NCI-H146 (cell line): ENCODE results near the gene SLC49A3.
A peak's percentile ranks its signal among the peaks of the same experiment; 100 is the strongest.
"Not testable (repeated sequence)": the region's sequence is repeated elsewhere in the genome, so short reads cannot be mapped to it uniquely, and the experiment has no call there.

Experiments
- DNase-seq: peaks from one replicate; lab custom pipeline; 2025; lab: John Stamatoyannopoulos, UW

SLC49A3 gene

DNA sequence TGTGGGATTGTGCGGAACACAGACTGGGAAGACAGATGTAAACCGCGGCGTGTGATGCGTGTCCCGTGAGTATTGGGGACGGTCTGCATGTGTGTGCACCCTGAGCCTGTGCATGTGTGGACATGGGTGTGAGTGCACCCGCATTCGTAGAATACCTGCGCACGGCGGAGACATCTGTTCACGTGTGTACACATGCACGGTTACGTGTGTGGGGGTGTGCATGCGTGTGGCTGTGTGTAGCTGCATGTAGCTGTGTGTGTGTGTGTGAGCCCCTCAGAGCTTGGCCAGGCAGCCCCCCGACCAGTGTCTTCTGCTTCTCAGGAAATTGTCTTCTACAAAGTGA is 34.5 kb downstream of the SLC49A3 start:
- DNase-seq = no peak

DNA sequence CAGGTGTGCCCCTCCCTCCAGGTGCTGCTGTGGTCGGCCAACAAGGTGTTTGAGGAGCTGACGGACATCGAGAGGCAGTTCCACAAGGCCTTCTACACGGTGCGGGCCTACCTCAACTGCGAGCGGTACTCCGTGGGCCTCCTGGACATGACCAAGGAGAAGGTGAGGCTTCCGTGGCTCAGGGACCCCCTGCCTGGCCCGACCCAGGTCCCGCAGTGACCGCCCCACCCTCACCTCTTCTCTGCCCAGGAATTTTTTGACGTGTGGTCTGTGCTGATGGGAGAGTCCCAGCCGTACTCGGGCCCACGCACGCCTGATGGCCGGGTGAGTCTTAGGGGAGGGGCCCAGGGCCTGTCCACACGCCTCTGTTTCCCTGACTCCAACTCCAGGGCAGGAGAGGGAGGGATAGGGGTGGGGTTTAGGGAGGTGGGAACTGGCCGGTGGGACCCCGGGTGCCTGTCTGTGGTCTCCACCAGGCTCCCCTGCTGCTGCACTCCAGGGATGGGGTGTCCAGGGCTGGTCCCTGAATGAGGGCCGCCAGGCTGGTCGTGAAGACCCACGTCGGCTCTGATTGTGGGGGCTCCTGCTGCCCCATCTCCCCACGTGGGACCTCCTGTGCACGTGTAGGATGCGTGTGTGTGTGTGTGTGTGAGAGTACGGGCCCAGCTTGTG is 35.0 kb downstream of the SLC49A3 start:
- DNase-seq = no peak

DNA sequence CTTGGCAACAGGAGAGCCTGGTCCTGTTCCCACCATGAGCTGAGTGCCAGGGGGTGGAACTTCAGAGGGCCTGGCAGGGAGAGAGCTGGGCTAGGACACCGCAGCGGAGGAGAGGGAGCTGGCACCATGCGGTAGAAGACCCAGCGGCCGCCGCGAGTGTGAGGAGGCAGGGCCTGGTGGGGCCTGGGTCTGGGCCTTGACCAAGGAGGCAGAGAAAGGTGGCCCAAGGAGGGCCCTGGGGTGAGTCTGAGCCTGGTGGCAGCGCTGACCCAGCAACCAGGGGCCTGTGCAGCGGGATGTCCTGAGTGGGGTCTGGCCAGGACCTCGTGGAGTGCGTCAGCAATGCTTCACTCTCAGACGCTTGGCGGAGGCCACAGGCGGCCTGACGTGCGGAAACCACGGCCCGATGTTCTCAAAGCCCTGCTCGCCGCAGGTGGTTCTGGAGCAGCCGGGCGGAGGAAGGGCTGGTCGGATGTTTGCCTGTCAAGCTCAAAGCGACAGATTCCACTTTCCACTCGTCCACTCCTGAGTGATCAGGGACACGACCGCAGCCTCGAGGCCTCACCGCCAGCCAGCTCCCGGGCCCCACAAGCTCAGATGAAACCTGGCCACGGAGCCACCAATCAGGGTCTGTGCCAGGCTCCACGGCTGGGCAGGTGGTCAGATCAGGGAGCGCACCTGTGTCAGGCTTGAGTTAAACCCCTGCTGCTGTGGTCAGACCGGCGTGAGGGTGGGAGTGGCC is 35.7 kb downstream of the SLC49A3 start:
- no peak for DNase-seq

DNA sequence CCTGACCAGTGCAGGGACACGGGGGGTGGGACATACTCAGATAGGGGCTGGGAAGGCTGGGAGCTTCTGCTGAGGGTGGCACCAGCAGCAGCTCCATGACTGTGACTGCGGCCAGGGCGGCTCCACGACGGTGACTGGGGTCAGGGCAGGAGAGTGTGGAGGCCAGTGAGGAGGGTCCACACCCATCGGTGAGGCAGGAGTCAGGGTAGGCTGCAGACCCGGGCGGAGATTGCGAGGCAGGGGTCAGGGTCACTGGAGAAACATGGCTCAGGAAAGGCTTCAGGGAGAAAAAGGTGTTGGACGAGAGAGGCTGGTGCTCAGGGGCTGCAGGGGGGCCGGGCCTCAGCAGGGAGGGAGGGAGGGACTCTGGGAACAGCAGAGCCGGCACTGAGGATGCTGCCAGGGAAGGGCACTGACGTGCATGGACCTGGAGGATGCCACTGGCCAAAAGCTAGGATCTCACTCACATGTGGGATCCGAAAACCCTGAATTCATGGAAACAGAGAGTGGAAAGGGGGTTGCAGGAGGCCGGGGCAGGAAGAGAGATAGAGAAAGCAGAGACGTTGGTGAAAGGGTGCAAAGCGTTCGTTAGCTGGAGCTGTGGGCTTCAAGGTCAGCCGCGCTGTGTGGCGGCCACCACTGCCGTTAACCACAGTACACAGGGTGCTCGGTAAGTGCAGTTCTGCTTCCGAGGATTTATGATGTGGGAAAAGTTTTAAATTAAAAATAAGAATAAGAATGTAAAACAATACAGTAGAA is 36.9 kb downstream of the SLC49A3 start:
- no peak for DNase-seq

DNA sequence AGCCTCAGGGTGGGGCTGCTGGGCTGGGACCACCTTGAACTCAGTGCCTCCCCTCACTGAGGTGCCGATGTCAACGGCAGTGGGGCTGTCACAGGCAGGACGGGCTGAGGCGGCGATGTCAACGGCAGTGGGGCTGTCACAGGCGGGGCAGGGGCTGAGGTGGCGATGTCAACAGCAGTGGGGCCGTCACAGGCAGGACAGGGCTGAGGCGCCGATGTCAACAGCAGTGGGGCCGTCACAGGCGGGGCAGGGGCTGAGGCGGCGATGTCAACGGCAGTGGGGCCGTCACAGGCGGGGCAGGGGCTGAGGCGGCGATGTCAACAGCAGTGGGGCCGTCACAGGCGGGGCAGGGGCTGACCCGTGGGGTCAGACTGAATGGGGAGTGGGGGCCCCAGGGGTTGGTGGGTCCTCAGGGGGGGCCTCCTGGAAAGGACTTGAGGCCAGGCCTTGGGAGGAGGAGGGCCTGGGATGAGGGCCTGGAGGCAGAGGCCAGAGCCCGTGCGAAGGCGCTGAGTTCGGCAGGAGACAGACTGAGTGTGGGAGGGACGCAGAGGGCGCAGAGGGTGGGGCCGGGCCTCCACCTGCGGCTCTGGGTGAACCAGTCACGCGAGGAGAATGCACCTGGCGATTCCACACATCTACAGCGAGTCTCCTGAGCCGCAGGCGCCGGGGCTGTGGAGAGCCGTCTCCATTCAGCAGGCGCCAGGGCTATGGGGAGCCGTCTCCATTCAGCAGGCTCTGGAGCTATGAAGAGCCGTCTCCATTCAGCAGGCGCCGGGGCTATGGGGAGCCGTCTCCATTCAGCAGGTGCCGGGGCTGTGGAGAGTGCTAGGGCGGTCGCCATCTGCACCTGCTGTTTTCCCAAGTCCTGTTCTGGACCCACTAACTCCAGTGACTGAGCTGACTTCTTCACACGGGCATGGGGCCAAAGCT is 37.7 kb downstream of the SLC49A3 start:
- peak; percentile 73 for DNase-seq

DNA sequence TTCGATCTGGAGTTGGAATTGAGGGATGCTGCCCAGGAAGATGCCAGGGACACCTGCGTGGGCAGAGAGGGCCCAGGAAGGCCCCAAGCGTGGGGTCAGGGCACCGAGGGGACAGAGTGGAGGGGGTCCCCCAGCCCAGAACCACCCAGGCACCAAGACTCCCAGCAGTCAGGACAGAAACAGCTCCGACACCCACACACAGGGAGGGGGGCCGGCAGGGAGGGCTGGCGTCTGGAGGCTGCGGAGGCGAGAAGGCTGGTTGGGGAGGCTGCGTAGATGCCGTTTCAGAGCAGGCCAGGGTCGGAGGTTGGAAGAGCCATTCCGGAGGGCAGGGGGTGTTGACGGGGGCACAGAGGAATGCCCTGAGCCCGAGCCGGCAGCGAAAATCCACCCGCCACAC is 38.5 kb downstream of the SLC49A3 start:
- no peak for DNase-seq

DNA sequence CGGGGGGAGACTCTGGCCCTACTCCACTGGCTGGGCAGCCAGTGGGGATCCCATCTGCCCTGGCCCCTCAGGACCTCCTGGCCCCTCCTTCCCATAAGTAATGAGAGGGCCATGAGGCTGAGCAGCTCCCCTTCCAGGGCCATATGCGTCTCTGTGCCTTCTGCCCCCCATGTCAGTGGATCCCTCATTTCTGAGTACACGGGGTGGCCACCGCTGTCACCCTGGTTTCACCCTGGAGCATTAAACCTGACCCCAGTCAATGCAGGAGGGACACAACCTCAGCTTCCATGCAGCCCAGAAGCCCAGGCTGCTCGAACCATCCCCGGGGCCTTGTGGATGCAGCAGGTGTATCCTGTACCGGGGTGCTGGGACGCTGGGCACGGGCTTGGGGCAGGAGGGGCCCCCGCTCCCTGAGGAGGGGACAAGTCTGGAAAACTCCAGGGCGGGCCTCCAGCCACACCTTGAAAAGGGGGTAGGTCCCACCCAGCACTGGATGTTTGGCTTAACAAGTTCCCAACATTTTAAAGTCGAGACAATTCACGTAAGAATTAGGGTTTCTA is 39.1 kb downstream of the SLC49A3 start:
- DNase-seq = no peak

DNA sequence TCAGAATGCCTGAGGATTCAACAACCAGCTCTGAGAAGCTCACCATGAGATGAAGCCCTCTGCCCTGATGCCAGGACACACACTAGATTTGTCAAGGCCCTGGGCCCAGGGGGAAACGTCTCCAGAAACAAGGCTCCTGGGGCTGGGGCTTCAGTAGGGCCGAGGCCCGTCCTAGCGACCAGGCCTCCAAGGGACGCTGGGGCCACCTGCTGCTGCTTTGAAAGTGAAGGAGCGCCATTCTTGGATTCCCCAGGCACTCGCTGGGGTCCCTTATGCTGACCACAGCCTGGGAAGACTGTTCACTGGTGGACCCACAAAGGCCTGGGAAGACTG is 39.7 kb downstream of the SLC49A3 start:
- no peak for DNase-seq

DNA sequence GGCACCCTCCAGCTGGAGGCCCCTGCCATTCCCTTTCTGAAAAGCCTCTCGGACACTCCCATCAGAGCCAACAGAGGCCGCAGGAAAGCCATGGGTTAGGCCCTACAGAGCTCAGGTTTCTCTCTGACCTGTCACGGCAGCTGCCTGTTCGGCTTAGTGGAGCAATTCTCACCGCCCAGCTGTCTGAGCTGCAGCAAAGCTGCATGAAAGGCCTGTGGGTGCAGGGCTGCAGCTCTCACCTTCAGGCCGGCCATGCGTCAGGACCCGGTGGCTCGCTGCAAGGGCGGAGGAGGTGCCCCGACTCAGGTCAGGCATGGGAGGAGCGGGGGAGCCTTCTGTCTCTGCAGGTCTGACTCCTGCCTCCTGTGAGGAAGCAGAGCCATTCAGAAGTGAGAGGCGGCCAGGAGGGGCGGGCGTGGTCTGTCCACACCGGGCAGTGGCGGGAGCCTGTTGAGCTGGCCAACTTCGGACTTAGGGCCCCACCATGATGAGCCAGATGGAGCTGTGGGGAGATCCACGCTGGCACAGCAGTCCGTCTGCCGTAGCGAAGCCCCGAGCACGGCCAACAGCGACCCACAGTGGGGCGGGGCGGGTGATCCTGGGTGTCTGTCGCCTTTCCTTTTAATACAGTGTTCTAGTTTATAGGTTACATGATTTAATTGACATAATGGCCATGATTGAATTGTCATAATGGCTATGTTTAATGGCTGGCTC is 40.2 kb downstream of the SLC49A3 start:
- no peak for DNase-seq

DNA sequence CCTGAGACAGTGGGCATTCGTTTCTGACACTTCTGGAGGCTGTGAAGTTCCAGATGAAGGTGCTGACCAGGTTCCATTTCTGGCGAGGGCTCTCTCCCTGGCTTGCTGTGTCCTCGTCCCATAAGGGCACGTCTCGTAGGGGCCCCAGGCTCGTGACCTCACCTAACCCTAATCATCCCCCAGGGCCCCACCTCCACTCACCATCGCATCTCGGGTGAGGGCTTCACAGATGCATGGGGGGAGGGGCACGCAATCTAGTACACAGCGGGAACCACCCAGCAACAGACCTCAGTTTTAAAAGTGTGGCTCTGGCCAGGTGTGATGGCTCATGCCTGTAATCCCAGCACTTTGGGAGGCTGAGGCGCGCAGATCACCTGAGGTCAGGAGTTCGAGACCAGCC is 41.5 kb downstream of the SLC49A3 start:
- DNase-seq = no peak

DNA sequence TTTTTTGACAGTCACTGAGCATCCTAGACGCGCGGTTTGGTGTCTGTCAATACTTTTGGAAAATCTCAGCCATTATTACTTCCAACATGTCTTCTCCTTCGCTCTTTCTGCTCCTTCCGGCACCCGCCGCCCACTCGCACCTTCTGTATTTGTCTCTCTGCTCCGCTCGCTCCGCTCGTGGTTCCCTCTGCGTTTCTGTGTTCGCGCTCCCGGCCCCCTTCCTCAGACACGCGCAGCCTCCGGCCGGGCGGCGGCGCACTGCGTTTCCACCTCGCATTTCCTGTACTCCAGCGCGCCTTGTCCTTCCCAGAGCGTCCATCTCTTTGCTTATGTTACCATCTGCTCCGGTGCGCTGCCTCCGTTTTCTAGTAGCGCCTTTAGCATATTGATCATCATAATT is 42.5 kb downstream of the SLC49A3 start:
- no peak for DNase-seq

DNA sequence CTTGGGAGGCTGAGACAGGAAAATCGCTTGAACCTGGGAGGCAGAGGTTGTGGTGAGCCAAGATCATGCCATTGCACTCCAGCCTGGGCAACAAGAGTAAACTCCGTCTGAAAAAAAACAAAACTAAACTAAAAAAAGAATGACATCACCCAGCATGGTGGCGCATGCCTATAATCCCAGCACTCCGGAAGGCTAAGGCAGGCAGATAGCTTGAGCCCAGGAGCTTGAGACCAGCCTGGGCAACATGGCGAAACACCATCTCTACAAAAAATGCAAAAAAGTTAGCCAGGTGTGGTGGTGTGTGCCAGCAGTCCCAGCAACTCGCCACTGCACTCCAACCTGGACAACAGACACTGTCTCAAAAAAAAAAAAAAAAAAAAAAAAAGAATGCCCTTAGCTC is 46.6 kb downstream of the SLC49A3 start:
- not testable (repeated sequence) for DNase-seq

DNA sequence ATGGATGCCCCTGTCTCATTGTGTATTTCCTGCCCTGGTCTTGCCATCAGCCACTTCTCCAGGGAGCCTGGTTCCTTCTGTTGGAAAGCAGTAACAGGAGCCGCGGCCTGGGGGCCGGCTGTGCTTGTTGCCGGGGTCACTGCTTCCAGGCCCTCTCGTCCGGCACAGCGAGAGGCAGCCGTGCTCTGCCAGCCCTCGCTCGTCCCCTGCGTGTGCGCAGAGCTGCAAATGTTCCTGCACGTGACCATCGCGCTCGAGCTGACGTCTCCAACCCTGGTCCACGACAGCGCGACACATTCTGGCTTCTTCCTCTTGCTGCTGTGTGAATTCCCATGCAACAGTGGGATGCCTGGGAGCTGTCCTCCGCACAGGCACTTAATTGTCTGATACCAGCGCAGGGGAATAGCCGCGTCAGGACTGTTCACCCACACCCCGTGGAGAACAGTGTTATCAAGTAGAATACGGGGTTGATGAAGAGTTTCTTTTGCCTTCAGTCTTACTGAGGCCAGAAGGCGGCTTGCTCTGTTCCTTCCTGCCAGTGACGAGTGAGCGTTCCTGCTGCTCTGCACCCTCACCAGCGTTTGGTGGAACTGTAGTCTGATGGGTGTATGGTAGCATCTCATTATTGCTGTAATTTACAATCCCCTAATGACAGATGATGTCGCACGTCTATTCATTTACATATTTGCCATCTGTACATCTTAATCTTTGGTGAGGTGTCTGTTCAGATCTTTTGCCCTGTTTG is 51.2 kb downstream of the SLC49A3 start:
- DNase-seq = no peak

DNA sequence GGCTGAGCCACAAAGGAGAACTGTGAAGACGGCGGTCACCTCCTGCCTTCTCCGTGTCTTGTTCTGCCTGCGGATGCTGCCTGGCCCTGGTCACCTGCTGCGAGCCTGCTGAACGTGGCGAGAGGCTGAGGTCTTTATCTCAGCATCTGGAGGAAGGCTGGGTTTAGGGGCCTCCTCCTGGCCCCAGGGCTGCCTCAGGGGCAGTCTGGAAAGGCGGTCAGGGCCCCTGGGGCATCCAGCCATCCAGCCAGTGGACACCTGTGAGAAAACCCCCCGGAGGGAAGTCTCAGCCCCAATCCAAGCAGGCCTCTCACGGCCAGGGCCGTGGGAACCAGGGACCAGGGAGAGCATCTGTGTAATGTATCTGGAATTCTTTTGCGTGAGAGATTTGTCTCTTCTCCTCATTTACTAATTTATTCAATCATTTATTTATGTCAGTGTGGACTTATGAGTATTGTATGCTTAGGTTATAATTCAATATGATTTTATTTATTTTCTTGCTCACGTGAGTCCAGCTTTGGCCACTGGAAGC is 52.3 kb downstream of the SLC49A3 start:
- DNase-seq = peak; percentile 16

DNA sequence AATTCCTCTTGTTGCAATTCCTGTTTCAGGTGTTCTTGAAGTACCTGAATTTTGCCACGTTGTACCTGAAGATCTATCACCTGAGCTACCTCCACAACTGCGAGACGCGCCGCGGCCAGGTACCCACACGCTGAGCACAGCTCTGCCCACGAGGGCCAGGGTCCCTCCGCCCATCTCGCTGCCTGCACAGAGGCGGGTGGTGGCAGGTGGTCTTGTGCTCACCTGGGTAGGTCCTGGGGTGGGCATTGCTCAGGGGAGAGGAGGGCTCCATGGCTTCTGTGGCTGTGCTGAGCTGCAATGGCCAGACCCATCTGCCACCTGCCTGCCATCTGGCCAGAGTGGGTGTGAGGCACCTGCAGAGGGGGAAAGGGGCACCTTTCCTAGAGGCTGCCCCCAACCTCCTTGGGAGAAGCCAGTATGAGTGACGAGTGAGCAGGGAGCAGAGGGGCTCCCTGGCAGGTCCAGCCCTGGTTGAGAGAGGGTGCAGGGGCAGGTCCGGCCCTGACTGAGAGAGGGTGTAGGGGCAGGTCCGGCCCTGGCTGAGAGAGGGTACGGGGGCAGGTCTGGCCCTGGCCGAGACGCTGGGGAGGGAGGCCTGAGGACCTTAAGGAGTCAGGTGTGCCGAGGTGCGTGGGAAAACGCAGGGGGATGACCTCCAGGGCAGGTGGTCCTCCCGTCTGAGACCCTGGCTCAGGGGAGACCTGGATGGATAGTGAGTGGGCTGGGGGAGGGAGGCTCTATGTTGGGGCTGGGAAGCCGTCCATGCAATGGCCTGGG is 52.9 kb downstream of the SLC49A3 start:
- no peak for DNase-seq

DNA sequence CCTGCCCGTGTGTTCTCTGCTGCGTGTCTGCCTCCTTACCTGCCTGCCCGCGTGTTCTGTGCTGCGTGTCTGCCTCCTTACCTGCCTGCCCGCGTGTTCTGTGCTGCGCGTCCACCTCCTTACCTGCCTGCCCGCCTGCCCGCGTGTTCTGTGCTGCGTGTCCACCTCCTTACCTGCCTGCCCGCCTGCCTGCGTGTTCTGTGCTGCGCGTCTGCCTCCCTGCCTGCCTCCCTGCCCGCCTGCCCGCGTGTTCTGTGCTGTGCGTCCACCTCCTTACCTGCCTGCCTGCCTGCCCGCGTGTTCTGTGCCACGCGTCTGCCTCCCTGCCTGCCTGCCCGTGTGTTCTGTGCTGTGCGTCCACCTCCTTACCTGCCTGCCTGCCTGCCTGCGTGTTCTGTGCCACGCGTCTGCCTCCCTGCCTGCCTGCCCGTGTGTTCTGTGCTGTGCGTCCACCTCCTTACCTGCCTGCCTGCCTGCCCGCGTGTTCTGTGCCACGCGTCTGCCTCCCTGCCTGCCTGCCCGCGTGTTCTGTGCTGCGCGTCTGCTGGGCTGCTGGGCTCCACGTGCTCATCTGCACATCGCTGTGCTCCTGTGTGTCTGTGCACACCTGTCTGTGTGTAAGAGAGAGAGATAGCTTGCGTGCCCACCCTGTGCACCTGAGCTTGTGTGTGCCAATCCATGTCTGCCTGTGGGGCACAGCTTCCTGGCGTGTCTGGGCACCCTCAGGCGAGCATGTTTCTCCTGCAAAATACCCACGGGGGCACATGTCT is 53.7 kb downstream of the SLC49A3 start:
- not testable (repeated sequence) for DNase-seq

DNA sequence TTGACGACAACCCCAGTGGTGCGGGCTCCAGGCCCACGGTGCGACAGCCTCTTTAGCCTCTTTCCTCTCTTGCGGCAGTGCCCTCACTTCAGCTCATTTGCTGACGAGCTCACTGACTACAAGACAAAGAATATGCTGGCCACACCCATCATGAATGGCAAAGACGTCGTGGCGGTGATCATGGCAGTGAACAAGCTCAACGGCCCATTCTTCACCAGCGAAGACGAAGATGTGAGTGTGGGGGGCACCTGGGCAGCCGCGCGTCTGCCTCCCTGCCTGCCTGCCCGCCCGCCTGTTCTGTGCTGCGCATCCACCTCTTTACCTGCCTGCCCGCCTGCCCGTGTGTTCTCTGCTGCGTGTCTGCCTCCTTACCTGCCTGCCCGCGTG is 54.4 kb downstream of the SLC49A3 start:
- no peak for DNase-seq

DNA sequence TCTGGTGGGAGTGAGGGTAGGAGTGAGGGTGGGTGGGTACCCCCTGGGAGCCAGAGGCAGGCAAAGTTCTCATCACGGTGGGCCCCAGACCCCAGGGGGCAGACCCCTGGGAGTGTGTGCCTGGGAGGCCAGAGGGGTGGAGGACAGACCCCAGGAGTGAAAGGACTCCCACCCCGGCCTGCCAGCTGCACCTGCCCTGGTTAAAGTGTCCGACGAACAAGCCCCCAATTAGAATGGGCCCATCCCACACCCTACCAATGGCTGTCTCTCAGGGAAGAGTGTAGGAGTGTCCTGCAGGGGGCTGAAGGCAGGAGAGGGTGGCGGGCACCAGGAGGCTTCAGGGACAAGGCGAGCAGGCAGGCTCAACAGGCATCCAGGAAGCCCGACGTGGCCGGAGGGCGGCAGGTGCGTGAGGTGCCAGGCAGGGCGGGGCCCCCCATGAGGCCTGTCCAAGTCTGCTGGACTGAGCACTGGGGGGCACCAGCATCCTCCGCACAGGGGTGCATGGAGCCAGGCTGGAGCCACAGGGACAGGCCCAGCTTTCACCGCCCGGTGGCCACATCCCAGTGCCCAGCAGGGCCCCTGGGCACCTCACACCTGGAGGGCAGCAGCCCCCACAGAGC is 54.9 kb downstream of the SLC49A3 start:
- peak; percentile 78 for DNase-seq
